HG03442 (cell line): ENCODE measurements around the gene NANOS3.

Experiments used
- ATAC-seq: cut with Tn5 transposase; IDR thresholded peaks from one replicate; pipeline ENCODE4 v1.9.1; 2021; ENCODE audit warnings: mild to moderate bottlenecking, moderate library complexity; ENCODE audit not compliant: unreplicated experiment

NANOS3 gene

GRCh38 chr19:13884726-13885591, 8.0 kb downstream of the NANOS3 start:
- no peak for ATAC-seq

- ATAC-seq, result no peak
Measured at GRCh38 chr19:13885826-13886365, 9.0 kb downstream of the NANOS3 start.

- no peak for ATAC-seq
Measured at GRCh38 chr19:13887018-13887436, 10.1 kb downstream of the NANOS3 start.

GRCh38 chr19:13887517-13887916, 10.6 kb downstream of the NANOS3 start:
- ATAC-seq, result no peak

GRCh38 chr19:13888281-13888680, 11.3 kb downstream of the NANOS3 start:
- no peak for ATAC-seq

GRCh38 chr19:13890136-13890535, 13.2 kb downstream of the NANOS3 start:
- no peak for ATAC-seq

GRCh38 chr19:13892870-13893269, 15.9 kb downstream of the NANOS3 start:
- ATAC-seq, result no peak

GRCh38 chr19:13894552-13894951, 17.6 kb downstream of the NANOS3 start:
- no peak for ATAC-seq

GRCh38 chr19:13896227-13896626, 19.3 kb downstream of the NANOS3 start:
- ATAC-seq, result no peak

GRCh38 chr19:13899393-13899792, 22.5 kb downstream of the NANOS3 start:
- ATAC-seq, result no peak

- no peak for ATAC-seq
Measured at GRCh38 chr19:13899912-13900584, 23.1 kb downstream of the NANOS3 start.

GRCh38 chr19:13902993-13903555, 26.1 kb downstream of the NANOS3 start:
- no peak for ATAC-seq

- ATAC-seq, result peak; percentile 88
Measured at GRCh38 chr19:13905634-13906520, 28.9 kb downstream of the NANOS3 start, which contains the start of the genes BRME1 and CC2D1A. Gene BRME1 (minus strand): TSS chr19:13906117. CDS start chr19:13904892, 1,225 bp downstream. Gene CC2D1A (plus strand): TSS chr19:13906201. CDS start chr19:13906442, 241 bp downstream.

GRCh38 chr19:13906521-13906904, 29.6 kb downstream of the NANOS3 start:
- ATAC-seq, result peak; percentile 9

- no peak for ATAC-seq
Measured at GRCh38 chr19:13906910-13907309, 30.0 kb downstream of the NANOS3 start.

GRCh38 chr19:13908674-13909073, 31.7 kb downstream of the NANOS3 start:
- no peak for ATAC-seq

GRCh38 chr19:13909430-13909829, 32.5 kb downstream of the NANOS3 start:
- no peak for ATAC-seq

GRCh38 chr19:13913352-13913751, 36.4 kb downstream of the NANOS3 start:
- no peak for ATAC-seq

- no peak for ATAC-seq
Measured at GRCh38 chr19:13914777-13915176, 37.8 kb downstream of the NANOS3 start.

- ATAC-seq, result no peak
Measured at GRCh38 chr19:13917888-13918406, 41.0 kb downstream of the NANOS3 start.
